Rectal smooth muscle tissue (tissue), 1 donor: ENCODE measurements around the gene TFF2.

Experiments used
- H3K27ac ChIP-seq: one replicate; pipeline ENCODE4 v1.7.0; 2013; ENCODE audit warnings: low read depth, low read length, inconsistent platforms
- H3K27me3 ChIP-seq: one replicate; pipeline ENCODE4 v1.7.0; 2013; ENCODE audit warnings: low read length; ENCODE audit not compliant: control insufficient read depth, insufficient read depth
- H3K36me3 ChIP-seq: one replicate; pipeline ENCODE4 v1.7.0; 2013; ENCODE audit warnings: low read length; ENCODE audit not compliant: control insufficient read depth, insufficient read depth
- H3K4me1 ChIP-seq: one replicate; pipeline ENCODE4 v1.7.0; 2013; ENCODE audit warnings: low read length; ENCODE audit not compliant: control insufficient read depth, insufficient read depth
- H3K4me3 ChIP-seq: one replicate; pipeline ENCODE4 v1.7.0; 2013; ENCODE audit warnings: low read length
- H3K9ac ChIP-seq: one replicate; pipeline ENCODE4 v1.7.0; 2013; ENCODE audit warnings: low read length

The TFF2 gene

DNA sequence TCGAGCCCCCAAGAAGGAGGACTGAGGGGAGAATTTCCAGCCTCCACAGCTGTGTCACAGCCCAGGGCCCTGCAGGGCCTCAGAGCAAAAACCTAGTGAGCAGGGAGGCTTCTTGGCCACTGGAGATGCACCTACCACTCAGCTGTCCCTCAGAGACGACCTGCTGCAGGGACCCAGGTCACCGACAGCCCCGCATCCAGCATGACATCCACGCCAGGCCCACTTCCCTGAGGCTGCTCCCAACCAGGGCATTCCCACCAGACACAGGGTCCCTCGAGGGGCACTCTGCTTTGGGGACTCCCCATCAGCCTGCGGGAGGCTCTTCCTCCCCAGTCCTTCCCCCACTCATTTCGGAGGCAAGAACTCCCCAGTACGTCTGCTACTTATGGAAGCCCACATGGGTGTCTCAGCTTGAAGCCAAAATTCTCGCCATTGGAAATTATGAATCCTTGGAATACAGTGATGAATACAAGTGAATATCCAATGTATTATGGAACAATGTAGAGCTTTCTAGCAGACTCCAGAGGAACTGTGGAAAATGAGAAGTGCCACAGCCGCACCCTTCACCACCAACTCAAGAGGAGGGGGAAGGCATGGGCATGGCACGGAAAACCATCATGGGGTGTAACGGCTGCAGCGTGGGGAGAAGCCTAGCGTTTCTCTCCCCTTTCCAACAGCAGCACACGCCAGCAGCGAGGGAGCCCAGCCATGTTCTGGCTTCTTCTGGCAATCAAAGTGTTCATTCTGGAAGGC, 42.5 kb downstream of the TFF2 start:
- no peaks in the 10 kb centered on the region for H3K36me3 ChIP-seq
- H3K9ac ChIP-seq = no peak overlapping the region
- H3K4me1 ChIP-seq = no peaks in the 10 kb centered on the region
- H3K27me3 ChIP-seq = peaks cover 2% of the 10 kb centered on the region
- H3K4me3 ChIP-seq = no peak overlapping the region
- H3K27ac ChIP-seq = no peak overlapping the region

- Histone ChIP-seq H3K27ac (no peak overlapping the region), H3K36me3 (no peaks in the 10 kb centered on the region), H3K27me3 (peaks cover 2% of the 10 kb centered on the region), H3K4me1 (no peaks in the 10 kb centered on the region), H3K4me3 (no peak overlapping the region), H3K9ac (no peak overlapping the region)
Measured at GRCh38 chr21:42307106-42307505, 43.7 kb downstream of the TFF2 start.

GRCh38 chr21:42306366-42307035, 44.3 kb downstream of the TFF2 start:
- no peak overlapping the region for H3K27ac ChIP-seq
- no peak overlapping the region for H3K4me3 ChIP-seq
- no peaks in the 10 kb centered on the region for H3K36me3 ChIP-seq
- no peak overlapping the region for H3K9ac ChIP-seq
- H3K4me1 ChIP-seq = no peaks in the 10 kb centered on the region
- H3K27me3 ChIP-seq = peaks cover 2% of the 10 kb centered on the region

DNA sequence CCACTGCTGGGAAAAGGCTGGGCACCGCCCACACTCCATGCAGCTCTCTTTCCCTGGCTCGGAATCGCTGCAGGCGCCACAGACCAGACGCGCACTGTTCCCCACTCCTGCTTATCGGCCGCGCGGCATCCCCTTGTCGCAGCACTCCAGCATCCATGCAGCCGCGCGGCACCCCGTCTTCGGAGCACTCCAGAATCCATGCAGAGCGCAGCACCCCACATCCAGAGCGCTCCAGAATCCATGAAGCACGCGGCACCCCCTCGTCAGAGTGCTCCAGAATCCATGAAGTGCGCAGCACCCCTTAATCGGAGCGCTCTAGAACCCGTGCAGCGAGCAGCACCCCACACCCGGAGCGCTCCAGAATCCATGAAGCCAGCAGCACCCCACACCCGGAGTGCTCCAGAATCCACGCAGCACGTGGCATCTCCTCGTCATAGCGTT, 45.1 kb downstream of the TFF2 start:
- Histone ChIP-seq H3K27ac (no peak overlapping the region), H3K4me3 (no peak overlapping the region), H3K9ac (no peak overlapping the region), H3K36me3 (no peaks in the 10 kb centered on the region), H3K27me3 (peaks cover 2% of the 10 kb centered on the region), H3K4me1 (no peaks in the 10 kb centered on the region)

DNA sequence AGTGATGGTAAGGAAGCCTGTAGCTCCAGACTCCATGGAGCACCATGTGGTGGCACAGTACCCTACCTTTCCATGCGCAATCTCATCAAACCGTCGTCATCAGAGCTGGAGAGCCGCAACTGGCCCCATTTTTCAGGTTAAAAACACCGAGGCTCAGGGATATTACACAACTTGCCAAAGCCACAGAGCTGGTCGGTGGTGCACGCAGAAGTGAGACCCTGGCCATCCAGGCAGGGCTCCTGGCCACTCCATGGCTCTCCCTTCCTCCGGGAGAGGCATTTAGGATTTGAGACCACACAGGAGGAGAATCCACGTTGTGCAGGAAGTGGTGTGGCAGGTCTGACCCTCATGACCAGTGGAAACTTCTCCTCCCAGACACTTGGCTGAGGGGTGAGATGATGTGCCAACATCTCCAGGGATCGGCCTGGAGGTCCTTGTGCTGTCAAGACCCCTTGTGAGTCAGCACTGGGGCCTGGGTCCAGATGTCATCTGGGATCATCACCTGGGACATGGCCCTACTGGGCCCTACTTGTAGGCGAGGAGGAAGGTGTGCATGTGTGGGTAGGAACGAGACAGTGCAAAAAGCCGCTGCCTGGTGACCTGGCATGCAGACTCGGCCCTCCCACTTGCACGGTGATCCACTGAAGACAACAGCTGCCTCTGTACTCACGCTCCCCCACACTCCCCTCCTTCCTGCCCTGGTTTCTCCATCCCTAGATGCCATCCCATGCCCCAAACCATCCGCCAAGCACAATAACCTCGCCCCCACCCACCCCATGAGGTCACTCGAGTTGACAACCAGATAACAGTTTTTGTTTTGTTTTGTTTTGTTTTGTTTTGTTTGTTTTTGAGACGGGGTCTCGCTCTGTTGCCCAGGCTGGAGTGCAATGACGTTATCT, 46.0 kb downstream of the TFF2 start:
- no peaks in the 10 kb centered on the region for H3K36me3 ChIP-seq
- no peak overlapping the region for H3K9ac ChIP-seq
- H3K27me3 ChIP-seq = peaks cover under 1% of the 10 kb centered on the region
- no peaks in the 10 kb centered on the region for H3K4me1 ChIP-seq
- no peak overlapping the region for H3K4me3 ChIP-seq
- H3K27ac ChIP-seq = no peak overlapping the region

DNA sequence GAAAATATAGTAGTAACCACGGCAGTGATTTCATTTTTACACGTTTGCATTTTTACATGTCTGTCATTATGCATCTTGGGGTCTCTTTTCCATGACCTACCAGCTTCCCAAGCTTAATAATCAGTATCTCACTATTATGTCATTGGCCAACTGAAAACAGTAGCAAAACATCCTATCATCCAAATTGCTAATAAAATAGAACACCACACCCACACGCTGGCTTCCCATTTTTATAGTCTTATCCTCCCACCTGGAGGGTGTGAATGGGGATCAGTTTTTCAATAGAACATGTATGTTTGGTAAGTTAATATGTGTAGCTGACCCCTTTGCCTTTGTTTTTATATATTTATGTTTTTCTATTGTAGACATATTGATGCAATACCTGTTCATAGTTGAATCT, 47.4 kb downstream of the TFF2 start:
- H3K36me3 ChIP-seq = no peaks in the 10 kb centered on the region
- H3K9ac ChIP-seq = no peak overlapping the region
- H3K27ac ChIP-seq = no peak overlapping the region
- H3K4me1 ChIP-seq = no peaks in the 10 kb centered on the region
- H3K4me3 ChIP-seq = no peak overlapping the region
- H3K27me3 ChIP-seq = no peaks in the 10 kb centered on the region

DNA sequence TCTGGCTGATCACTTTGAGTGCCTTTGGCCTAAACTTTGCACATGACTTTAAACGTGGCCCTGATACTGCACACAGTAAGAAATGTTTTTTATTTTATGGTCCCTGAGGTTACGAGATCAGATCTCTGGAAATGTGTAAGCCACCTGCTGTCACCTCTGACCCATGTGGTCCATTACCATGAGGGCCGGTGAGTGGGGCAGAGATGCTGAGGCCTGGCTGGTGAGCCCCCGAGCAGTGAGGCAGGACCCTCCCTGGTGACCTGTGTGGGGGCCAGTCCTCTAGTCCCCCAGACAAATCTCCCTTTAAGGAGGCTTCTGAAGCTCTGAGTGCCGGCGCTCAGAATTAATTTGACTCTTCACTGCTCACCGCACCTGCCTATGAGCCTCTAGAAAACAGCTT, 48.0 kb downstream of the TFF2 start:
- Histone ChIP-seq H3K4me1 (no peaks in the 10 kb centered on the region), H3K27me3 (no peaks in the 10 kb centered on the region), H3K27ac (no peak overlapping the region), H3K9ac (no peak overlapping the region), H3K36me3 (no peaks in the 10 kb centered on the region), H3K4me3 (no peak overlapping the region)

DNA sequence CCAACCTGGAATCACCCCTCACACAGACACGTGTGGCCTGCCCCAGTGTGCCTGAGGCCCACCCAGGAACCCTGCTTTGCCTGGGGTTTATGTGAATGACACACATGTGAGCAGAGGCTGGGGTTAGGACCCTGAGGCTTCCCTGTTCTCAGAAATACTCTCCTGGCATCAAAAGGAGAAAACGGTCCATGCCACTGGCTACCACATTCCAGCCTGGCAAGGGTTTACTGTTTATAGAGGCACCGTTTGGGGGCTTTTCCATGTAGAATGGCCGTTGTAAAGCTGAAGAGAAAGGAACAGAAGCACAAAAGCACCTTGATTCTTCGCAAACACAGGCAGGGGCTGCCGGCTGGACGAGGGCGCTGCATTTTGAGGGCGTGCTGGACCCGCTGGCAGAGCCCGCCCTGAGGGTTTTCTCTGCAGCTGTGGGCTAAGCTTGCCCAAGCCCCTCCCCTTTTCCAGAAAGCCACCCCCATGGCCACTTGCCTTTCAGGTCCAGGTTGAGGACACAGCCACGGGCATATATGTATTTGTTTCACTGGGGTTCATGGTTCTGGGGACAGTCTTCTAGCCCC, 48.6 kb downstream of the TFF2 start:
- Histone ChIP-seq H3K36me3 (no peaks in the 10 kb centered on the region), H3K27me3 (no peaks in the 10 kb centered on the region), H3K4me3 (no peak overlapping the region), H3K4me1 (no peaks in the 10 kb centered on the region), H3K27ac (no peak overlapping the region), H3K9ac (no peak overlapping the region)

DNA sequence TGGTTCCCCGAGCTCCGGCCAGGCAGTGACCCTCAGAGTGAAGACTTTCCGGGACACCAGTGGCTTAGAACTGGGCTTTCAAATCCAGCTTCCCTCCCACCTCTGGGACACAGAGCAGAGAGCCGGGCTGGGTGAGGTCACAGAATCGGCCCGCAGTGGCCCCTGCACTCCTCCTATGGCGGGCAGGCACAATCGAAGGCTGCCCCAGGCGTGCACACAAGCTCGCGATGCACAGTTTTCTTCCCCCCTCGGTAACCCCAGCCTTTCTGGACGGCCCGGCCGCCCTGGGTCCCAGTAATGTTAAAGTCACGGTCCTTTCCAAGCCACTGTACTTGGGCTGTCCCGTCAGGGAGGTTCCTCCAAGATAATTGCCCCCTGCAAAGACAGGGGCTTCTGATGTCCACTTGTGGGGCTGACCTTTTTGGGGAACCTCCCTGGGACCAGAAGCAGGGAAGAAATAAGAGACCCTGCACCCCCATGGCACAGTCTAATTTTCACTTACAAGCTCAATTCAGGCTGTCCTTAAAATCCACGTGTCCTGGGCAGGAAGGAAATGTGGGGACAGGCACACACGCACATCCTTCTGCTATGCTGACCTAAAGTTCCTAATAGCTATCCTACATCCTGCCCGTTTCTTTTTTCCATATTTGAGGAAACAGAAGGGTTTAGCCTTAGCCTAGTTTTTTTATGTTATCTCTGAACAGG, 49.3 kb downstream of the TFF2 start:
- no peaks in the 10 kb centered on the region for H3K36me3 ChIP-seq
- no peaks in the 10 kb centered on the region for H3K27me3 ChIP-seq
- H3K27ac ChIP-seq = no peak overlapping the region
- H3K4me1 ChIP-seq = no peaks in the 10 kb centered on the region
- H3K9ac ChIP-seq = no peak overlapping the region
- no peak overlapping the region for H3K4me3 ChIP-seq

GRCh38 chr21:42300956-42301355, 49.8 kb downstream of the TFF2 start:
- H3K4me1 ChIP-seq = no peaks in the 10 kb centered on the region
- H3K36me3 ChIP-seq = peaks cover 5% of the 10 kb centered on the region
- no peaks in the 10 kb centered on the region for H3K27me3 ChIP-seq
- H3K4me3 ChIP-seq = no peak overlapping the region
- no peak overlapping the region for H3K27ac ChIP-seq
- no peak overlapping the region for H3K9ac ChIP-seq

DNA sequence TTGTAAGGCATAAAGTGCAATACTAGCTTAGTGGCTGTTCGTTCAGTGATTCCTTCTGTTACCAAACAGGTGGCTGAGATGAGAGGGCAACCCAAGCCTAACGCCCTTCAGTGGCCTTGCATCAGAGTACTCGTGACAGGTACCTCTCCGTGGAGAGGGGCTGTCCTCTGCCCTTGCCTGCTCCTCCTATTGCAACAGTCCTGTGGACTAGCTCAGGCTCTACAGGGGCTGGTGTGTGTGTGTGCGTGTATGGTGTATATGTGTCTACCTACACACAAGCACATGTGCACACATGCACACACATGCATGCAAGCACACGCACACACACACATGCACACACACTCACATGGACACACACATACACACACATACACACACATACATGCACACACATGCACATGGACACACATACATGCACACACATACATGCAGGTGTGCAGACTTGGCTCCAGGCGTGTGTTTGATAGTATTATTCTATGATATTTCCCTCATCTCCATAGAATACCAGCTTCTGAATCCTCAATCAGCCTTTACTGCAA, 50.7 kb downstream of the TFF2 start:
- Histone ChIP-seq H3K4me1 (no peaks in the 10 kb centered on the region), H3K27me3 (no peaks in the 10 kb centered on the region), H3K27ac (no peak overlapping the region), H3K4me3 (no peak overlapping the region), H3K36me3 (peaks cover 6% of the 10 kb centered on the region), H3K9ac (no peak overlapping the region)
